ENCODE measurements around the gene EFTUD2.

EFTUD2 gene

GRCh38 chr17:44910231-44911106, 11.2 kb upstream of the EFTUD2 start:
- no peak for DNase-seq

- no peak for DNase-seq
Observed at GRCh38 chr17:44909681-44910144, 10.5 kb upstream of the EFTUD2 start.

- no peak for DNase-seq
Observed at GRCh38 chr17:44908761-44909326, 9.6 kb upstream of the EFTUD2 start.

- no peak for DNase-seq
Observed at GRCh38 chr17:44907729-44908470, 8.7 kb upstream of the EFTUD2 start.

- DNase-seq = no peak
Observed at GRCh38 chr17:44906763-44907728, 7.8 kb upstream of the EFTUD2 start.

- DNase-seq = no peak
Observed at GRCh38 chr17:44906010-44906646, 6.9 kb upstream of the EFTUD2 start.

GRCh38 chr17:44905006-44906000, 6.1 kb upstream of the EFTUD2 start:
- no peak for DNase-seq

- no peak for DNase-seq
Observed at GRCh38 chr17:44904001-44904984, 5.0 kb upstream of the EFTUD2 start.

- DNase-seq = no peak
Observed at GRCh38 chr17:44903012-44903685, 3.9 kb upstream of the EFTUD2 start.

GRCh38 chr17:44902135-44902760, 3.0 kb upstream of the EFTUD2 start:
- no peak for DNase-seq

- DNase-seq = no peak
Observed at GRCh38 chr17:44901411-44901921, 2.2 kb upstream of the EFTUD2 start.

GRCh38 chr17:44900894-44901293, 1.6 kb upstream of the EFTUD2 start:
- DNase-seq = no peak

- no peak for DNase-seq
Observed at GRCh38 chr17:44898768-44899073, 524 bp downstream of the EFTUD2 start.

- DNase-seq = no peak
Observed at GRCh38 chr17:44894642-44895041, 4.6 kb downstream of the EFTUD2 start.

- DNase-seq = no peak
Observed at GRCh38 chr17:44892250-44892649, 7.0 kb downstream of the EFTUD2 start.

GRCh38 chr17:44889003-44889402, 10.2 kb downstream of the EFTUD2 start:
- DNase-seq = no peak

GRCh38 chr17:44887971-44888954, 11.0 kb downstream of the EFTUD2 start:
- DNase-seq = no peak
